Adrenal gland (tissue), 5 donors: Measurements from ENCODE around the gene RBAK.

Experiments
- CTCF ChIP-seq, 6 experiments: fragments of 450-650 bp in 4 of 6; fragments of 200-600 bp in 2 of 6; sonication (generic) in 1 of 6; IDR thresholded peaks; 1 replicate in 5 of 6; 2 replicates in 1 of 6; pipeline versions ENCODE4 v1.5.1 to v1.8.0; 2016 to 2021; ENCODE audit warnings: antibody characterized with exemption in 6 of 6, mild to moderate bottlenecking in 2 of 6, moderate library complexity in 1 of 6
- POLR2A ChIP-seq, 2 donors: fragments of 450-650 bp; IDR thresholded peaks; one replicate each; pipeline ENCODE4 v1.6.1; 2017; ENCODE audit warnings: antibody characterized with exemption in 2 of 2, mild to moderate bottlenecking in 2 of 2, moderate library complexity in 1 of 2
- donor health status: DM: no; HTN: no; CAD: no.

- TF ChIP-seq CTCF (IDR thresholded peaks at IDR 0.05) (no peak), POLR2A (IDR thresholded peaks at IDR 0.05) (no peak)
Observed at GRCh38 chr7:5053175-5053574, 7.5 kb downstream of the RBAK start.
